ENCODE results near the gene TFCP2. TPM values are rescaled to one million over a fixed set of nuclear protein-coding genes. Genes with fewer than 3 reads are reported as not detected.
A peak's percentile ranks its signal among the peaks of the same experiment; 100 is the strongest.

TFCP2 gene
- total and polyA plus RNA-seq, 10 donors: 10.2 to 33.1 (median 24.0) TPM

GRCh38 chr12:51086933-51087332 is 86.0 kb downstream of the TFCP2 start:
- 84 to 94% (median 88%) methylated on average over 10 of the region's 10 CpGs for WGBS, 5 donors
- H3K27ac ChIP-seq: no peak overlapping the region
- no peaks in the 10 kb centered on the region for H3K27me3 ChIP-seq (replicated peaks in 1 of 7)
- no peaks in the 10 kb centered on the region for H3K9me3 ChIP-seq
- peaks cover 6 to 26% (median 16%) of the 10 kb centered on the region in 6 donors for H3K4me1 ChIP-seq
- intact Hi-C loops (cut with DNase I; ENCODE audit: low total_unique reads): no loop called here
- H3K36me3 ChIP-seq: peaks cover 0 to 18% (median 0%) of the 10 kb centered on the region in 6 donors
- H3K4me3 ChIP-seq: no peak overlapping the region
- DNase-seq: no peak
- TF ChIP-seq CTCF (IDR thresholded peaks at IDR 0.05 in 8 of 11, conservative IDR thresholded peaks at IDR 0.05 in 3 of 11): no peak
- TF ChIP-seq POLR2AphosphoS5 (IDR thresholded peaks at IDR 0.05): no peak
- no peak for TF ChIP-seq POLR2A (IDR thresholded peaks at IDR 0.05)

- no peaks in the 10 kb centered on the region for H3K27me3 ChIP-seq (replicated peaks in 1 of 7)
- no peaks in the 10 kb centered on the region for H3K9me3 ChIP-seq
- peaks cover 6 to 36% (median 22%) of the 10 kb centered on the region in 6 donors for H3K4me1 ChIP-seq
- WGBS, 5 donors: 32 to 67% (median 45%) methylated on average over 3 of the region's 3 CpGs
- H3K4me3 ChIP-seq: no peak overlapping the region
- H3K36me3 ChIP-seq: peaks cover 0 to 9% (median 0%) of the 10 kb centered on the region in 6 donors
- no peak for TF ChIP-seq POLR2AphosphoS5 (IDR thresholded peaks at IDR 0.05)
- TF ChIP-seq CTCF (IDR thresholded peaks at IDR 0.05 in 8 of 11, conservative IDR thresholded peaks at IDR 0.05 in 3 of 11): no peak
- TF ChIP-seq POLR2A (IDR thresholded peaks at IDR 0.05): no peak
- DNase-seq: no peak
- peak overlapping the region in 1 of 8 donors; percentile 24 for H3K27ac ChIP-seq
- intact Hi-C loops (cut with DNase I; ENCODE audit: low total_unique reads): no loop called here
Measured at GRCh38 chr12:51085757-51086156, 87.2 kb downstream of the TFCP2 start.

- 0 to 1% (median 1%) methylated on average over 50 to 74 of the region's 74 CpGs for WGBS, 5 donors
- intact Hi-C loops (cut with DNase I; ENCODE audit: low total_unique reads): no loop called here
Measured at GRCh38 chr12:51083126-51083833, 89.7 kb downstream of the TFCP2 start, which contains the start of gene CSRNP2. Gene CSRNP2, minus strand, starts transcription at chr12:51083596. Its CDS starts 7,035 bp downstream, at chr12:51076561.

More at GRCh38 chr12:51083126-51083833, 89.7 kb downstream of the TFCP2 start, which contains the start of gene CSRNP2:
- H3K9me3 ChIP-seq: no peaks in the 10 kb centered on the region
- peaks cover 6 to 46% (median 23%) of the 10 kb centered on the region in 6 donors for H3K4me1 ChIP-seq
- H3K27ac ChIP-seq: peak within 1 kb of the TSS; percentile 67 to 96 (median 94)
- H3K4me3 ChIP-seq: peak within 1 kb of the TSS; percentile 32 to 97 (median 79)
- no peaks in the 10 kb centered on the region for H3K36me3 ChIP-seq
- H3K27me3 ChIP-seq (replicated peaks in 1 of 7): no peaks in the 10 kb centered on the region
- peak; percentile 100 for TF ChIP-seq POLR2AphosphoS5 (IDR thresholded peaks at IDR 0.05)
- TF ChIP-seq CTCF (IDR thresholded peaks at IDR 0.05 in 8 of 11, conservative IDR thresholded peaks at IDR 0.05 in 3 of 11): peak in 3 of 11 experiments; percentile 11 to 28 (median 13)
- peak; percentile 94 to 99 (median 99) for TF ChIP-seq POLR2A (IDR thresholded peaks at IDR 0.05)
- peak; percentile 100 for DNase-seq
